Esophagus muscularis mucosa (tissue), 4 donors: ENCODE data around the gene CHCHD3.

ENCODE experiments used
- EP300 ChIP-seq: sonication (generic); formaldehyde crosslinking; IDR thresholded peaks from one replicate; pipeline ENCODE4 v1.6.1; 2017; ENCODE audit warnings: antibody characterized with exemption
- POLR2A ChIP-seq: fragments of 450-650 bp; IDR thresholded peaks from one replicate; pipeline ENCODE4 v1.6.1; 2017; ENCODE audit warnings: antibody characterized with exemption, moderate library complexity, mild to moderate bottlenecking, low read depth
- POLR2AphosphoS5 ChIP-seq, 2 donors: sonication (generic); formaldehyde crosslinking; IDR thresholded peaks; one replicate each; pipeline ENCODE4 v1.6.1; 2017; ENCODE audit warnings: antibody characterized with exemption in 2 of 2
- TF ChIP-seq, protein P1 (sequence below), 3 experiments: fragments of 200-600 bp in 2 of 3; fragments of 450-650 bp in 1 of 3; sonication (generic) in 2 of 3; IDR thresholded peaks; one replicate each; pipeline ENCODE4 v1.5.1; 2017 to 2019; ENCODE audit warnings: antibody characterized with exemption in 3 of 3, mild to moderate bottlenecking in 2 of 3, moderate library complexity in 1 of 3

- TF ChIP-seq, protein P1, sequence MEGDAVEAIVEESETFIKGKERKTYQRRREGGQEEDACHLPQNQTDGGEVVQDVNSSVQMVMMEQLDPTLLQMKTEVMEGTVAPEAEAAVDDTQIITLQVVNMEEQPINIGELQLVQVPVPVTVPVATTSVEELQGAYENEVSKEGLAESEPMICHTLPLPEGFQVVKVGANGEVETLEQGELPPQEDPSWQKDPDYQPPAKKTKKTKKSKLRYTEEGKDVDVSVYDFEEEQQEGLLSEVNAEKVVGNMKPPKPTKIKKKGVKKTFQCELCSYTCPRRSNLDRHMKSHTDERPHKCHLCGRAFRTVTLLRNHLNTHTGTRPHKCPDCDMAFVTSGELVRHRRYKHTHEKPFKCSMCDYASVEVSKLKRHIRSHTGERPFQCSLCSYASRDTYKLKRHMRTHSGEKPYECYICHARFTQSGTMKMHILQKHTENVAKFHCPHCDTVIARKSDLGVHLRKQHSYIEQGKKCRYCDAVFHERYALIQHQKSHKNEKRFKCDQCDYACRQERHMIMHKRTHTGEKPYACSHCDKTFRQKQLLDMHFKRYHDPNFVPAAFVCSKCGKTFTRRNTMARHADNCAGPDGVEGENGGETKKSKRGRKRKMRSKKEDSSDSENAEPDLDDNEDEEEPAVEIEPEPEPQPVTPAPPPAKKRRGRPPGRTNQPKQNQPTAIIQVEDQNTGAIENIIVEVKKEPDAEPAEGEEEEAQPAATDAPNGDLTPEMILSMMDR (IDR thresholded peaks at IDR 0.05): no peak
- TF ChIP-seq POLR2AphosphoS5 (IDR thresholded peaks at IDR 0.05) (no peak), POLR2A (no peak), EP300 (no peak)
Observed at GRCh38 chr7:132991615-132992587, 90.0 kb downstream of the CHCHD3 start.
